Stimulated activated CD4-positive, alpha-beta T cell treated with anti-CD3 and anti-CD28 coated beads, Interleukin-15, amount 100 ng/mL, for 48 hours (primary cell): ENCODE data around the gene SLC25A20.
A peak's percentile ranks its signal among the peaks of the same experiment; 100 is the strongest.
"Not testable (repeated sequence)": the region's sequence is repeated elsewhere in the genome, so short reads cannot be mapped to it uniquely, and the experiment has no call there.

Experiments used
- DNase-seq, 2 donors: peaks; one replicate each; pipeline ENCODE4 v3.0.0-alpha.2; 2020; ENCODE audit warnings: low read depth in 2 of 2

Gene SLC25A20

DNA sequence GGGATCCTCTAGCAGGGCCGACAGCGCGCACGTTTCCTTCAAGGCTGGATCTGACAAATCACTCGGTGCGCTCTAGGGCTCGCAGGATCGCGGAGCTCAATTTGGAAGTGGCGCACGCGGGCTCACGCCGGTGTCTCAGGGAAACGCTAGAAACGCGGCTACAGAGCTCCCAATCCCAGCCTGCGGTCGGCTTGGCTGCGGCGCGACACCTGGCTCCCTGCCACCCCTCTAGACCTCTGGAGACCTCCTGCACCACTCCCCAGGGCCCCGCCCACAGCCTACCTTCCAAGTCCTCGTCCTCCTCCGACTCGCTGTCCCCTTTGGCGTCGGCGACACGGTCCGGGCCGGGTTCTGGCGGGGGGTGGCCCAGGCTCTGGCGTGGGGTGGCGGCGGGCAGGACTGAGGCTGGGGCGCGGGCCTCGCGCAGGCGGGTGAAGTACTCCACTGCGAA is 51.6 kb downstream of the SLC25A20 start:
- DNase-seq, result peak; percentile 17 to 35

DNA sequence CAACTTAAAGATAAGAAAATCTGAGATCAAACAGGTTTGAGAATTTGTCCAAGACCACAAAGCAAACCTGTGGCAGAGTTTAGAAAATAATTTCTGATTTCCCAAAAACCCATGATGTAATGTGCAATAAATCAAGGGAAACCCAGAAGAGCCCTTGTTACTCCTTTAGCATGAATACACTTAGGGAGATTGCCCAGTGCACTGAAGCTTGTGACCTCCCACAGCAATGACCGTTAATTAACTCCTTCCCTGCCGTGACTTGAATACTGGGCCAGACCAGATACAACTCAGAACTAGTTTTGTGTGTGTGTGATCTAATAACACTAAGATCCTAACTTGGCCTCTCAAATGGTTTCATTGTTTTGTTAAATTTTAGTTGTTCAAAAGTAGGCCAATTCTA is 53.5 kb downstream of the SLC25A20 start:
- no peak for DNase-seq

DNA sequence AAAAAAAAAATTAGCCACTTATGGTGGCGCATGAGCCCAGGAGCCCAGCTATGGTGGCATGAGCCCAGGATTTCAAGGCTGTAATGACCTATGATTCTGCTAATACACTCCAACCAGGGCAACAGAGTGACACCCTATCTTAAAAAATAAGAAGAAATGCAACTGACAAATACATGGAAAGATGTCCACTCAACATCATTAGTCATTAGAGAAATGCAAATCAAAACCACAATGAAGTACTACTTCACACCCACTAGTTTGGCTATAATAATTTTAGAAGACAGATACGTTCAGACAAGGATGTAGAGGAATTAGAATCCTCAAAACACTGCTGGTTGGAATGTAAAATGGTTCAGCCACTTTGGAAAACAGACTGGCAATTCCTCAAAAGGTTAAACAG is 61.5 kb downstream of the SLC25A20 start:
- no peak for DNase-seq

DNA sequence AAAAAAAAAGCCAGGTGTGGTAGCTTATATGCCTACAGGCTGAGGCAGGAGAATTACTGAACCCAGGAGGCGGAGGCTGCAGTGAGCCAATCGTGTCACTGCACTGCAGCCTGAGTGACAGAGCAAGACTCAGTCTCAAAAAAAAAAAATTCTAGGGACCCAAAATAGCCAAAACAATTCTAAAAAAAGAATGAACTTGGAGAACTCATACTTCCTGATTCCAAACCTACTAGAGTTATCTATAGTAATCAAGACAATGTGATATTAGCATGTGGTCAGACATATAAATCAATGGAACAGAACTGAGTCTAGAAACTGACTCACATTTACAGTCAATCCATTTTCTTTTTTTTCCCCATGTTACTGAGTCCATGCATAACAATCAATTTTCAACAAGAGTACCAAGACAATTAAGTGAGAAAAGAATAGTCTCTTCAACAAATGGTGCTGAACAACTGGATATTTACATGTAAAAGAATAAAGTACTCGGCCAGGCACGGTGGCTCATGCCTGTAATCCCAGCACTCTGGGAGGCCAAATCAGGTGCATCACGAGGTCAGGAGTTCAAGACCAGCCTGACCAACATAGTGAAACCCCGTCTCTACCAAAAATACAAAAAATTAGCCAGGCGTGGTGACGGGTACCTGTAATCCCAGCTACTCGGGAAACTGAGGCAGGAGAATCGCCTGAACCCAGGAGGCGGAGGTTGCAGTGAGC is 62.9 kb downstream of the SLC25A20 start:
- no peak for DNase-seq

DNA sequence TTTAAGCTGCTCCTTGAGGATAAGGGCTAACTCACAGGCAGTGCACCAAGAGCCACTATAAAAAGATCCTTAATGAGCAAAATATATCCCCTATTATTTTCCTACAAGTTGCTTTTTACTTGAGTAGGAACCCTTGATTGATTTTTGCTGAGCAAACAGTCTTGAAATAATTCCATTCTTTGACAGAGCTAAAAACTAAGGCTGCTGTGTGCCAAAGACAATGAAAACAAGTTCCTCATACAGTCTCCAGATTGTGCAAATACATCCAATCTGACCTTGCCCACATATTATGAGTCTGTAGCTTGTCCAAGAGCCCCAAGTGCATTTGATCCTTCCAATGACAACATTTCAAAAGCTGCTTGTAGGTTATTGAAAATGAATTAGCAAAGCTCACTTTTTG is 66.0 kb downstream of the SLC25A20 start:
- DNase-seq, result no peak

DNA sequence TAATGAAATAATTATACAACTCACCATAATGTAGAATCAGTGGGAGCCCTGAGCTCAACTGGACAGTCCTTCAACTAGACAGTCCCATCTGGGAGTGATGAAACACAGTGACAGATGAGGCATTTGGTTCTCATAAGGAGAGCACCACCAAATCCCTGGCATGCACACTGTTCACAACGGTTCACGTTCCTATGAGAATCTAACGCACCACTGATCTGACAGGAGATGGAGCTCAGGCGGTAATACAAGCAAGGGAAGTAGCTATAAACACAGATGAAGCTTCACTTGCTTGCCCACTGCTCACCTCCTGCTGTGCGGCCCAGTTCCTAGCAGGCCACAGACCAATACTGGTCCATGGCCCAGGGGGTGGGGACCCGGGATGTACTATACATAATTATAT is 68.0 kb downstream of the SLC25A20 start:
- no peak for DNase-seq

DNA sequence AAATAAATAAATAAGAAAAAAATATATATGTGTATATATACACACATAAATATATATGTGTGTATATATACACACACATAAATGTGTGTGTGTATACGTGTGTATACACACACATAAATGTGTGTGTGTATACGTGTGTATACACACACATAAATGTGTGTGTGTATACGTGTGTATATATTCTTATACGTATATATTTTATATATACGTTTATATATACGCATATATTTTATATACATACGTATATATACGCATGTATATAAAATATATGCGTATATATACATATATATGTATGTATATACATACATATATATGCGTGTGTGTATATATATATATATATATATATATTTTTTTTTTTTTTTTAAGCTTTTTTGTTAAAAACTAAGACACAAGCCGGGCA is 69.2 kb downstream of the SLC25A20 start:
- not testable (repeated sequence) for DNase-seq

DNA sequence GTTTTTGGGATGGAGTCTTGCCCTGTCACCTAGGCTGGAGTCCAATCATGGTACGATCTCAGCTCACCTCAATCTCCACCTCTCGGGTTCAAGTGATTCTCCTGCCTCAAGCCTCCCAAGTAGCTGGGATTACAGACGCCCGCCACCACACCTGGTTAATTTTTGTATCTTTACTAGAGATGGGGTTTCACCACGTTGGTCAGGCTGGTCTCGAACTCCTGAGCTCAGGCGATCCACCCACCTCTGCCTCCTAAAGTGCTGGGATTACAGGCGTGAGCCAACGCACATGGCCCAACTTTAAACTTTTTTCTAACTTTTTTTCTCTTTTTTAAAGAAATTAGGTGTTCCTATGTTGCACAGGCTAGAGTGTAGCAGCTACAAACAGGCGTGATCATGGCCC is 70.8 kb downstream of the SLC25A20 start:
- DNase-seq, result not testable (repeated sequence)

DNA sequence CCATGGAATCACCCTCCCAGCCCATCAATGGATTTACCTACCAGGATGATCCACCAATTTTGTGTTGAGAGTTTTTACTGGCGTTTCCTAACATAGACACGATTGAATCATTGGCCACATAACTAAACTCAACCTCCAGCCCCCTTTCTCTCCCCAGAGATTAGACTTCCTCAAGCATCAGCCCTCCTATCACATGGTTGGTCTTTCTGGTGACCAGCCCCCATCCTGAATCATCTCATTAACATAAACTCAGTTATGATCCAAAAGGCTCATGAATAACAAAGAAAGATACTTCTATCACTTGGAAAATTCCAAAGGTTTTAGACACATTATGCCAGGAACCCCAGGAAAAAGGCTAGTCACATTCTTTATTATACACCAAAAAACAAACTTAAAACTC is 72.2 kb downstream of the SLC25A20 start:
- no peak for DNase-seq

DNA sequence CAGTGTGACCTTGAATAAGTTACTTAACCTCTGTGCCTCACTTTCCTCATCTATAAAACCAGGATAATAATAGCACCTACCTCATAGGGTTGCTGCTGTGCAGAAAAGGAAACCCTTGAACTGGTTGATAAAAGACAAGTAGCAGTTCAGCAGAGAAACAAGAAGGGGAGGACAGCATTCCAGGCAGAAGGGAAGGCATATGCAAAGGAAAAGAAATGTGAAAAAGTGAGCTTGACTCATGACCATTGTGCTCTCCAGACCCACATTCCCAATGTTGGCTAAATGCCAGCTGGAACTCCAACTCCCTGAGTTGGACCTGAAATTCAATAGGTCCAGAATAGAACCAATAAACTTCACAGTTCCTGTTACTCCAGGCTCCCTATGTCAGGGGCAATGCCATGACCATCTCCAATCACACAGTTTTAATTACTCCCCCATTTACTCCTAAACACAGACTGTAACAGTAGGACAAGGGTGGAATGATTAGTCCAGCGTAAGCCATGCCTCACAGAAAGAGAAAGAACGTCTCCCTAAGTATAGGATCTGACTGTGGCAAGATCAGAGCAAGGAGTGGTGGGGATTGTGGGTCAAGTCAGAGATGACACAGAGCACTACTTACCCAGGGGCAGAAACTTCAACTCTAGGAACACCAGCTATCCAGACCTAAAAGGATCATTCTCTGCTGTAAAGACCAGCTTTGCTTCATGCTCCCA is 77.9 kb downstream of the SLC25A20 start:
- DNase-seq, result no peak

DNA sequence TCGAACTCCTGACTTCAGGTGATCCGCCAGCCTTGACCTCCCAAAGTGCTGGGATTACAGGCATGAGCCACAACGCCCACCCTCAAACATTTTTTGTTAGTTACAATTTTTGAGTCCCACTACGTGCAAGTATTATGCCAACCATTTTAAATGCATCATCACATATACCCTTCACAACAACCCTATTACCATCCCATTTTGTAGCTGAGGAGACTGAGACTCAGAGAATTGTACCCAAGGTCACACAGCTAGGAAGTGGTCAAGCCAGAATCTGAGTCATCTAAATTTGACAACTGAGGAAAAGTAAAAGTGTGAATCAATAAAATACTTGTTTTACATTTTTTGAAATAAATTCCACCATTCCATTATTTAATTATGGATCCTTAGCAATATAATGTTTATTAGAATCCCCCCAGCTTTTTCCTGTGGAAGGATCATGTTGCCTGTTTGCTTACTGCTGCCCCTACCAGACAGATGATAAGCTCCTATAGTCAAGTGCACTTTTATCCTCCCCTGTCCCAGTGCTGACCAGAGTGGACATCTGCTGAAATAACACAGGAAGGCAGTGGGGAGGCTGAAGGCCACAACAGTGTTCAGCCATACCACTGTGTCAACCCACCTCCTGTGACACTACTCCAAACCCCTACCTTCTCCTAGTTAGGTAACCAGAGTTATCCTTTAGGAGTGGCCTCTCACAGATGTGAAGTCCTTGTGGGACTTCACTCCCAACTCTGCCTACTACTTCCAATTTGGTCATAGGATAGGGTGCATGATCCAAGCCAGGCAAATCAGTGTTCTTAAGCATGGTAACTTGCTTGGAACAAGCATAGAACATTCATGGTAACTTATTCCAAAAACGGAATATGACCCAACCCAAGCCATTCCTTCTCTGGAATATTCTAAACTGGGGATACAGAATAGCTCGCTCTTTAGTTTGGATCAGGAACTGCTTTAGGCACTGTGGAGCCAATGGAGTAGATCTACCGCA is 79.2 kb downstream of the SLC25A20 start:
- DNase-seq, result no peak

DNA sequence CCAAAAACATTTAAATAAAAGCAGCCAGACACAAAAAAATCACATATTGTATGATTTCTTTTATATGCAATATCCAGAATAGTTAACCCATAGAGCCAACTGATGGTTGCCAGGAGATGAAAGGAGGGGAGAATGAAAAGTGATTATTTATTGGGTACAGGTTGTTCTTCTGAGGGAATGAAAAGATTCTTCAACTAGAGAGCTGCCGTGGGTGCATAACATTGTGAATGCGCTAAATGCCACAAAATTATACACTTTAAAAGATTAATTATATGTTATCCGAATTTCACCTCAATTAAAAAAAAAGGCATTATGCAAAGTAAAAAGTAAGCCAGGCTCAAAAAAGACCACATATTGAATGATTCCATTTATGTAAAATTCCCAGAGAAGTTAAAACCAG is 87.2 kb downstream of the SLC25A20 start:
- no peak for DNase-seq
